GM23338 (cell line): ENCODE results near the gene KIF1A. TPM values are rescaled to one million over a fixed set of nuclear protein-coding genes. Genes with fewer than 3 reads are reported as not detected.

Experiments used
- ATAC-seq: fragments of 200-7000 bp; cut with Tn5 transposase; 3 replicates; pipeline ENCODE4 v1.9.1; 2020
- DNase-seq: peaks from one replicate; pipeline ENCODE4 v3.0.0-alpha.2; 2015; ENCODE audit warnings: low spot score
- H2AFZ ChIP-seq: fragments of 200-600 bp; sonication (generic); 2 replicates; pipeline ENCODE4 v1.8.0; 2016; ENCODE audit warnings: antibody characterized with exemption, mild to moderate bottlenecking, moderate library complexity
- H3F3A ChIP-seq: fragments of 200-600 bp; sonication (generic); replicated peaks from 2 replicates; pipeline ENCODE4 v1.8.0; 2017; ENCODE audit warnings: antibody characterized with exemption, mixed run types, low read depth
- H3K27ac ChIP-seq: fragments of 200-600 bp; sonication (generic); 2 replicates; pipeline ENCODE4 v1.6.1; 2016; ENCODE audit warnings: low read depth
- H3K27me3 ChIP-seq: fragments of 200-600 bp; sonication (generic); 2 replicates; pipeline ENCODE4 v1.8.0; 2016; ENCODE audit warnings: mild to moderate bottlenecking, mixed run types, moderate library complexity; ENCODE audit not compliant: insufficient read depth
- H3K36me3 ChIP-seq: fragments of 200-600 bp; sonication (generic); 2 replicates; pipeline ENCODE4 v1.8.0; 2016; ENCODE audit warnings: mild to moderate bottlenecking; ENCODE audit not compliant: insufficient read depth
- H3K4me1 ChIP-seq: fragments of 200-600 bp; sonication (generic); 2 replicates; pipeline ENCODE4 v1.8.0; 2016; ENCODE audit warnings: mild to moderate bottlenecking, moderate library complexity; ENCODE audit not compliant: insufficient read depth
- H3K4me2 ChIP-seq: fragments of 200-600 bp; sonication (generic); 2 replicates; pipeline ENCODE4 v1.7.1; 2017; ENCODE audit warnings: mixed run types
- H3K4me3 ChIP-seq: fragments of 200-600 bp; sonication (generic); 2 replicates; pipeline ENCODE4 v1.6.1; 2016; ENCODE audit warnings: mixed run types
- H3K79me2 ChIP-seq: fragments of 200-600 bp; sonication (generic); replicated peaks from 2 replicates; pipeline ENCODE4 v1.8.0; 2017; ENCODE audit warnings: mild to moderate bottlenecking; ENCODE audit not compliant: insufficient read depth
- H3K9me2 ChIP-seq: fragments of 200-600 bp; sonication (generic); 2 replicates; pipeline ENCODE4 v1.8.0; 2017; ENCODE audit not compliant: insufficient read depth
- H4K20me1 ChIP-seq: fragments of 200-600 bp; sonication (generic); replicated peaks from 2 replicates; pipeline ENCODE4 v1.8.0; 2017; ENCODE audit warnings: mild to moderate bottlenecking; ENCODE audit not compliant: insufficient read depth
- H3K27ac Mint-ChIP-seq: 2 replicates; pipeline ENCODE4 v1.8.0; 2020; ENCODE audit warnings: inconsistent platforms, mild to moderate bottlenecking, moderate library complexity, mixed read lengths
- H3K27me3 Mint-ChIP-seq: 3 replicates; pipeline ENCODE4 v1.8.0; 2022; ENCODE audit warnings: low read depth, mild to moderate bottlenecking, moderate library complexity, mixed read lengths, inconsistent platforms; ENCODE audit not compliant: insufficient read depth, poor library complexity
- H3K36me3 Mint-ChIP-seq: 3 replicates; pipeline ENCODE4 v1.8.0; 2021; ENCODE audit warnings: low read depth, mild to moderate bottlenecking, inconsistent platforms, moderate library complexity, mixed read lengths
- H3K4me1 Mint-ChIP-seq: 3 replicates; pipeline ENCODE4 v1.8.0; 2020; ENCODE audit warnings: mild to moderate bottlenecking, inconsistent platforms, mixed read lengths
- H3K4me3 Mint-ChIP-seq: 3 replicates; pipeline ENCODE4 v1.8.0; 2021; ENCODE audit warnings: moderate library complexity, mild to moderate bottlenecking, inconsistent platforms, mixed read lengths
- H3K9me3 Mint-ChIP-seq: 3 replicates; pipeline ENCODE4 v1.8.0; 2020; ENCODE audit warnings: moderate library complexity, mild to moderate bottlenecking, inconsistent platforms, mixed read lengths
- JUNB ChIP-seq: IDR thresholded peaks from one replicate; pipeline ENCODE4 v1.6.1; 2016; ENCODE audit warnings: antibody characterized with exemption; ENCODE audit not compliant: unreplicated experiment
- NANOG ChIP-seq: IDR thresholded peaks from 2 replicates; pipeline ENCODE4 v1.6.1; 2016; ENCODE audit warnings: antibody characterized with exemption, borderline replicate concordance
- STAT1 ChIP-seq: IDR thresholded peaks from one replicate; pipeline ENCODE4 v1.6.1; 2016; ENCODE audit warnings: antibody characterized with exemption; ENCODE audit not compliant: unreplicated experiment
- ZNF114 ChIP-seq: fragments of 250-450 bp; sonication (Bioruptor Pico); IDR thresholded peaks from 2 replicates; pipeline ENCODE4 v1.5.0; 2020; ENCODE audit warnings: mild to moderate bottlenecking, moderate library complexity
- polyA plus RNA-seq: library from polyadenylated mRNA; unstranded; fragments of >200 nt; fragmentation: Nextera tagmentation; extraction: Ambion mirVana; gene quantifications from 2 replicates; pipeline ENCODE4 v1.2.1, GENCODE V29; 2016
- total RNA-seq: library from RNA; depleted of rRNA; stranded (reverse); fragments of >200 nt; shearing (Covaris generic); gene quantifications from 2 replicates; pipeline ENCODE4 v1.2.3, GENCODE V29; 2014
- TF ChIP-seq, protein P1 (sequence below): fragments of 250-450 bp; sonication (Bioruptor Pico); IDR thresholded peaks from 2 replicates; pipeline ENCODE4 v1.5.0; 2020; ENCODE audit warnings: mild to moderate bottlenecking, moderate library complexity
- TF ChIP-seq, protein P2 (sequence below): IDR thresholded peaks from one replicate; pipeline ENCODE4 v1.6.1; 2018; ENCODE audit warnings: antibody characterized with exemption; ENCODE audit not compliant: unreplicated experiment

The KIF1A gene
- total and polyA plus RNA-seq, 2 experiments from 2014 or later = 169 to 214 TPM

DNA sequence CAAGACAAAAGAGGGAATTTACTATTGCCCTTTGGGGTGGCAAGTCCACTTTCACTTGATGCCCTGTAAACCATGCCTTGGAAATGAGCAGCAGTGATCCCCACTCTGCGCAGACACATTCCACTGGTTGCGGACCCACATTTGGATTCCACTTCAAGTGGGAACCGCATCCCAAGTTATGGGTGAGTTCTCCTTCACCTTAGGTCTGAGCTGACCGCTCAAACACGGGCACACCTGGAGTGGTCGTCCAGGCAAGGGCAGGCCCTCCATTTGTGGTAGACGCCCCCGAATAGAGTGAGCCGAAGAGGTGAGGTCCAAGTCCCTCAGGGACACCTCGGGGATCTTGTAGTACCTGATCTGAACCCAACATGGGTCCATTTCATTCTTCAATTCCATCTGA is 38.9 kb upstream of the KIF1A start (continued):
- TF ChIP-seq, protein P1, sequence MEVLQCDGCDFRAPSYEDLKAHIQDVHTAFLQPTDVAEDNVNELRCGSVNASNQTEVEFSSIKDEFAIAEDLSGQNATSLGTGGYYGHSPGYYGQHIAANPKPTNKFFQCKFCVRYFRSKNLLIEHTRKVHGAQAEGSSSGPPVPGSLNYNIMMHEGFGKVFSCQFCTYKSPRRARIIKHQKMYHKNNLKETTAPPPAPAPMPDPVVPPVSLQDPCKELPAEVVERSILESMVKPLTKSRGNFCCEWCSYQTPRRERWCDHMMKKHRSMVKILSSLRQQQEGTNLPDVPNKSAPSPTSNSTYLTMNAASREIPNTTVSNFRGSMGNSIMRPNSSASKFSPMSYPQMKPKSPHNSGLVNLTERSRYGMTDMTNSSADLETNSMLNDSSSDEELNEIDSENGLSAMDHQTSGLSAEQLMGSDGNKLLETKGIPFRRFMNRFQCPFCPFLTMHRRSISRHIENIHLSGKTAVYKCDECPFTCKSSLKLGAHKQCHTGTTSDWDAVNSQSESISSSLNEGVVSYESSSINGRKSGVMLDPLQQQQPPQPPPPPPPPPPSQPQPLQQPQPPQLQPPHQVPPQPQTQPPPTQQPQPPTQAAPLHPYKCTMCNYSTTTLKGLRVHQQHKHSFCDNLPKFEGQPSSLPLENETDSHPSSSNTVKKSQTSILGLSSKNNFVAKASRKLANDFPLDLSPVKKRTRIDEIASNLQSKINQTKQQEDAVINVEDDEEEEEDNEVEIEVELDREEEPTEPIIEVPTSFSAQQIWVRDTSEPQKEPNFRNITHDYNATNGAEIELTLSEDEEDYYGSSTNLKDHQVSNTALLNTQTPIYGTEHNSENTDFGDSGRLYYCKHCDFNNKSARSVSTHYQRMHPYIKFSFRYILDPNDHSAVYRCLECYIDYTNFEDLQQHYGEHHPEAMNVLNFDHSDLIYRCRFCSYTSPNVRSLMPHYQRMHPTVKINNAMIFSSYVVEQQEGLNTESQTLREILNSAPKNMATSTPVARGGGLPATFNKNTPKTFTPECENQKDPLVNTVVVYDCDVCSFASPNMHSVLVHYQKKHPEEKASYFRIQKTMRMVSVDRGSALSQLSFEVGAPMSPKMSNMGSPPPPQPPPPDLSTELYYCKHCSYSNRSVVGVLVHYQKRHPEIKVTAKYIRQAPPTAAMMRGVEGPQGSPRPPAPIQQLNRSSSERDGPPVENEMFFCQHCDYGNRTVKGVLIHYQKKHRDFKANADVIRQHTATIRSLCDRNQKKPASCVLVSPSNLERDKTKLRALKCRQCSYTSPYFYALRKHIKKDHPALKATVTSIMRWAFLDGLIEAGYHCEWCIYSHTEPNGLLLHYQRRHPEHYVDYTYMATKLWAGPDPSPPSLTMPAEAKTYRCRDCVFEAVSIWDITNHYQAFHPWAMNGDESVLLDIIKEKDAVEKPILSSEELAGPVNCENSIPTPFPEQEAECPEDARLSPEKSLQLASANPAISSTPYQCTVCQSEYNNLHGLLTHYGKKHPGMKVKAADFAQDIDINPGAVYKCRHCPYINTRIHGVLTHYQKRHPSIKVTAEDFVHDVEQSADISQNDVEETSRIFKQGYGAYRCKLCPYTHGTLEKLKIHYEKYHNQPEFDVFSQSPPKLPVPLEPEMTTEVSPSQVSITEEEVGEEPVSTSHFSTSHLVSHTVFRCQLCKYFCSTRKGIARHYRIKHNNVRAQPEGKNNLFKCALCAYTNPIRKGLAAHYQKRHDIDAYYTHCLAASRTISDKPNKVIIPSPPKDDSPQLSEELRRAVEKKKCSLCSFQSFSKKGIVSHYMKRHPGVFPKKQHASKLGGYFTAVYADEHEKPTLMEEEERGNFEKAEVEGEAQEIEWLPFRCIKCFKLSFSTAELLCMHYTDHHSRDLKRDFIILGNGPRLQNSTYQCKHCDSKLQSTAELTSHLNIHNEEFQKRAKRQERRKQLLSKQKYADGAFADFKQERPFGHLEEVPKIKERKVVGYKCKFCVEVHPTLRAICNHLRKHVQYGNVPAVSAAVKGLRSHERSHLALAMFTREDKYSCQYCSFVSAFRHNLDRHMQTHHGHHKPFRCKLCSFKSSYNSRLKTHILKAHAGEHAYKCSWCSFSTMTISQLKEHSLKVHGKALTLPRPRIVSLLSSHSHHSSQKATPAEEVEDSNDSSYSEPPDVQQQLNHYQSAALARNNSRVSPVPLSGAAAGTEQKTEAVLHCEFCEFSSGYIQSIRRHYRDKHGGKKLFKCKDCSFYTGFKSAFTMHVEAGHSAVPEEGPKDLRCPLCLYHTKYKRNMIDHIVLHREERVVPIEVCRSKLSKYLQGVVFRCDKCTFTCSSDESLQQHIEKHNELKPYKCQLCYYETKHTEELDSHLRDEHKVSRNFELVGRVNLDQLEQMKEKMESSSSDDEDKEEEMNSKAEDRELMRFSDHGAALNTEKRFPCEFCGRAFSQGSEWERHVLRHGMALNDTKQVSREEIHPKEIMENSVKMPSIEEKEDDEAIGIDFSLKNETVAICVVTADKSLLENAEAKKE (CRISPR knock-in tag) = no peak
- TF ChIP-seq, protein P2, sequence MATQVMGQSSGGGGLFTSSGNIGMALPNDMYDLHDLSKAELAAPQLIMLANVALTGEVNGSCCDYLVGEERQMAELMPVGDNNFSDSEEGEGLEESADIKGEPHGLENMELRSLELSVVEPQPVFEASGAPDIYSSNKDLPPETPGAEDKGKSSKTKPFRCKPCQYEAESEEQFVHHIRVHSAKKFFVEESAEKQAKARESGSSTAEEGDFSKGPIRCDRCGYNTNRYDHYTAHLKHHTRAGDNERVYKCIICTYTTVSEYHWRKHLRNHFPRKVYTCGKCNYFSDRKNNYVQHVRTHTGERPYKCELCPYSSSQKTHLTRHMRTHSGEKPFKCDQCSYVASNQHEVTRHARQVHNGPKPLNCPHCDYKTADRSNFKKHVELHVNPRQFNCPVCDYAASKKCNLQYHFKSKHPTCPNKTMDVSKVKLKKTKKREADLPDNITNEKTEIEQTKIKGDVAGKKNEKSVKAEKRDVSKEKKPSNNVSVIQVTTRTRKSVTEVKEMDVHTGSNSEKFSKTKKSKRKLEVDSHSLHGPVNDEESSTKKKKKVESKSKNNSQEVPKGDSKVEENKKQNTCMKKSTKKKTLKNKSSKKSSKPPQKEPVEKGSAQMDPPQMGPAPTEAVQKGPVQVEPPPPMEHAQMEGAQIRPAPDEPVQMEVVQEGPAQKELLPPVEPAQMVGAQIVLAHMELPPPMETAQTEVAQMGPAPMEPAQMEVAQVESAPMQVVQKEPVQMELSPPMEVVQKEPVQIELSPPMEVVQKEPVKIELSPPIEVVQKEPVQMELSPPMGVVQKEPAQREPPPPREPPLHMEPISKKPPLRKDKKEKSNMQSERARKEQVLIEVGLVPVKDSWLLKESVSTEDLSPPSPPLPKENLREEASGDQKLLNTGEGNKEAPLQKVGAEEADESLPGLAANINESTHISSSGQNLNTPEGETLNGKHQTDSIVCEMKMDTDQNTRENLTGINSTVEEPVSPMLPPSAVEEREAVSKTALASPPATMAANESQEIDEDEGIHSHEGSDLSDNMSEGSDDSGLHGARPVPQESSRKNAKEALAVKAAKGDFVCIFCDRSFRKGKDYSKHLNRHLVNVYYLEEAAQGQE = no peak
- TF ChIP-seq NANOG (no peak), STAT1 (no peak), JUNB (no peak), ZNF114 (CRISPR knock-in tag) (no peak)

DNA sequence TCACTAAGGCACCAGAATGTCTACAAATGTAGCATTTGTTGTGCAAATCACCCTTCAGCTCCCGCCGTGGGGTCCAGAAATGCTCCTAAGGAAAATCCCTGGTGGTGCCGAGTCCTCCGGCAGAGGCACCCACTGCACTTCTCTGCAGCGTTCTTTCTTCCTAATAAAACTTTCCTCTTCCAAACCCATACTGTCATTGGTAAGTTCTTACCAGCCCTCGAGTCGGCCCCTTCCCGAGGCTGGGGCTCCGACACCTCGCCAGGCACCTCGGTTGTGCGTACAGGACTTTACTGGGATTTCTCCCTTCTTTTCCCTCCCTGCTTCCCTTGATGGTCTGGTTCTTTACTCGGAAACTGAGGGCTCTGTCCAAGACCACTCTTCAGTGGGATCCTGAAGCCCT is 38.3 kb upstream of the KIF1A start:
- no peak for DNase-seq
- Mint-ChIP-seq H3K27ac (no peak overlapping the region; the same call in 1 of the 2 replicates), H3K27me3 (peaks cover 9% of the 10 kb centered on the region)
- TF ChIP-seq, protein P1 (CRISPR knock-in tag) = no peak
- no peak for TF ChIP-seq NANOG

More for the DNA sequence above, 38.3 kb upstream of the KIF1A start:
- Mint-ChIP-seq H3K4me1 (no peaks in the 10 kb centered on the region), H3K36me3 (no peaks in the 10 kb centered on the region), H3K9me3 (peaks cover 5% of the 10 kb centered on the region), H3K4me3 (no peak overlapping the region)
- no peaks in the 10 kb centered on the region for H3K27me3 ChIP-seq
- no peak overlapping the region for H2AFZ ChIP-seq
- no peak for ATAC-seq
- H3K4me3 ChIP-seq = no peak overlapping the region
- H3K4me2 ChIP-seq = no peak overlapping the region
- no peaks in the 10 kb centered on the region for H3K36me3 ChIP-seq
- H4K20me1 ChIP-seq = no peaks in the 10 kb centered on the region
- no peaks in the 10 kb centered on the region for H3F3A ChIP-seq
- no peak overlapping the region for H3K27ac ChIP-seq
- no peaks in the 10 kb centered on the region for H3K79me2 ChIP-seq
- H3K4me1 ChIP-seq = no peaks in the 10 kb centered on the region
- no peaks in the 10 kb centered on the region for H3K9me2 ChIP-seq
